ENCODE measurements around the gene MRPL53.
A peak's percentile ranks its signal among the peaks of the same experiment; 100 is the strongest.

The MRPL53 gene

GRCh38 chr2:74507145-74507925 is 34.9 kb upstream of the MRPL53 start, which contains the start of gene PCGF1:
PCGF1 (minus strand) TSS chr2:74507695; CDS start chr2:74507668, 27 bp downstream.
- Histone ChIP-seq H3K4me1 (ENCODE audit: control insufficient read depth, insufficient read depth, low read length) (peaks cover 4% of the 10 kb centered on the region; the same call in 1 of the 2 replicates), H3K27ac (ENCODE audit: extremely low read depth, low read depth, low read length) (peak within 1 kb of the TSS; percentile 96), H3K4me3 (ENCODE audit: low read depth, low read length) (peak within 1 kb of the TSS; percentile 100), H3K9me3 (ENCODE audit: control insufficient read depth, insufficient read depth, low read depth, low read length) (no peaks in the 10 kb centered on the region), H3K36me3 (ENCODE audit: control insufficient read depth in 2 of 2, insufficient read depth in 1 of 2, low read length in 2 of 2) (peaks cover 4 to 20% of the 10 kb centered on the region in 2 experiments; a peak in 2 of 3 replicates)
- ChIA-PET CTCF (interaction anchor here (0.9 to 1.2 kb wide), 2 partner anchors 25 to 73 kb away, joined by 4 read pairs; no protein-coding TSS in a partner anchor), POLR2A (interaction anchor here (0.5 to 3.3 kb wide), 10 partner anchors 13 to 49 kb away, joined by 3 to 18 read pairs (median 5); partner anchors contain the start of genes AUP1, CCDC142, DQX1 and HTRA2)
- TF ChIP-seq ZSCAN30 (tag by site-specific recombination; IDR thresholded peaks at IDR 0.05) (no peak), HIC1 (tag by site-specific recombination; IDR thresholded peaks at IDR 0.05) (peak; percentile 96), GLI2 (tag by site-specific recombination; IDR thresholded peaks at IDR 0.05; ENCODE audit: borderline replicate concordance, low read depth) (no peak), KLF7 (tag by site-specific recombination; IDR thresholded peaks at IDR 0.05; ENCODE audit: borderline replicate concordance) (0 out of 2 replicates have a peak, but pooled peaks have one; percentile 11), HOXA7 (CRISPR knock-in tag; IDR thresholded peaks at IDR 0.05; ENCODE audit: borderline replicate concordance) (no peak), ZNF561 (tag by site-specific recombination; IDR thresholded peaks at IDR 0.05; ENCODE audit: borderline replicate concordance) (peak; percentile 55; the same call in 1 of the 2 replicates), MEIS1 (CRISPR knock-in tag; IDR thresholded peaks at IDR 0.05; ENCODE audit: borderline replicate concordance) (no peak), OSR2 (tag by site-specific recombination; IDR thresholded peaks at IDR 0.05) (peak; percentile 13; the same call in 1 of the 2 replicates), ZNF776 (tag by site-specific recombination; IDR thresholded peaks at IDR 0.05; ENCODE audit: borderline replicate concordance) (no peak), ZNF24 (tag by site-specific recombination; IDR thresholded peaks at IDR 0.05) (peak; percentile 55; the same call in 1 of the 2 replicates), ZNF596 (tag by site-specific recombination; IDR thresholded peaks at IDR 0.05) (no peak), ZBTB8A (tag by site-specific recombination; IDR thresholded peaks at IDR 0.05) (peak; percentile 98), ZNF423 (tag by site-specific recombination; IDR thresholded peaks at IDR 0.05) (peak; percentile 97), PRDM10 (tag by site-specific recombination; IDR thresholded peaks at IDR 0.05) (peak; percentile 92), CTCF (tag by site-specific recombination; IDR thresholded peaks at IDR 0.05) (peak; percentile 100), ZBTB17 (tag by site-specific recombination; IDR thresholded peaks at IDR 0.05) (peak; percentile 96), ZBTB48 (tag by site-specific recombination; IDR thresholded peaks at IDR 0.05) (peak; percentile 77), ZNF473 (tag by site-specific recombination; IDR thresholded peaks at IDR 0.05) (no peak), ZNF341 (tag by site-specific recombination; IDR thresholded peaks at IDR 0.05; ENCODE audit: low read depth) (0 out of 2 replicates have a peak, but pooled peaks have one; percentile 24), ZNF626 (tag by site-specific recombination; IDR thresholded peaks at IDR 0.05) (no peak), ZFHX2 (tag by site-specific recombination; conservative IDR thresholded peaks at IDR 0.05) (peak; percentile 62), BCL6B (tag by site-specific recombination; IDR thresholded peaks at IDR 0.05) (no peak), ZEB2 (tag by site-specific recombination; IDR thresholded peaks at IDR 0.05) (peak; percentile 67), ZNF664 (tag by site-specific recombination; IDR thresholded peaks at IDR 0.05) (no peak), PATZ1 (tag by site-specific recombination; IDR thresholded peaks at IDR 0.05) (peak; percentile 95), ZNF169 (tag by site-specific recombination; IDR thresholded peaks at IDR 0.05) (no peak)

All from HEK293 (cell line).